Smooth muscle cell (in vitro differentiated cells): ENCODE data around the gene SSX1. TPM values are rescaled to one million over a fixed set of nuclear protein-coding genes. Genes with fewer than 3 reads are reported as not detected.
"Not testable (repeated sequence)": the region's sequence is repeated elsewhere in the genome, so short reads cannot be mapped to it uniquely, and the experiment has no call there.

Experiments
- DNase-seq: peaks from one replicate; lab custom pipeline; 2025; ENCODE audit not compliant: unreplicated experiment; lab: John Stamatoyannopoulos, UW
- H2AFZ ChIP-seq: fragments of 200-600 bp; sonication (generic); 2 replicates; pipeline ENCODE4 v1.6.0; 2016; ENCODE audit warnings: antibody characterized with exemption, low read depth, mild to moderate bottlenecking
- H3F3A ChIP-seq: fragments of 200-600 bp; sonication (generic); 2 replicates; pipeline ENCODE4 v1.6.0; 2017; ENCODE audit warnings: antibody characterized with exemption, low read depth
- H3K27ac ChIP-seq: fragments of 200-600 bp; sonication (generic); 2 replicates; pipeline ENCODE4 v1.5.1; 2016; ENCODE audit warnings: low read depth, mild to moderate bottlenecking
- H3K27me3 ChIP-seq: fragments of 200-600 bp; sonication (generic); 2 replicates; pipeline ENCODE4 v1.6.1; 2016; ENCODE audit warnings: low read depth, mild to moderate bottlenecking
- H3K36me3 ChIP-seq: fragments of 200-600 bp; sonication (generic); 2 replicates; pipeline ENCODE4 v1.5.1; 2016; ENCODE audit warnings: low read depth
- H3K4me1 ChIP-seq: fragments of 200-600 bp; sonication (generic); 2 replicates; pipeline ENCODE4 v1.5.1; 2016; ENCODE audit warnings: low read depth
- H3K4me2 ChIP-seq: fragments of 200-600 bp; sonication (generic); 2 replicates; pipeline ENCODE4 v1.6.0; 2016; ENCODE audit warnings: mild to moderate bottlenecking
- H3K4me3 ChIP-seq: fragments of 200-600 bp; sonication (generic); 2 replicates; pipeline ENCODE4 v1.5.1; 2016; ENCODE audit warnings: mild to moderate bottlenecking
- H3K79me2 ChIP-seq: fragments of 200-600 bp; sonication (generic); 2 replicates; pipeline ENCODE4 v1.6.0; 2016; ENCODE audit warnings: low read depth, mild to moderate bottlenecking
- H3K9ac ChIP-seq: fragments of 200-600 bp; sonication (generic); 2 replicates; pipeline ENCODE4 v1.6.0; 2016; ENCODE audit warnings: low read depth
- H3K9me3 ChIP-seq: fragments of 200-600 bp; sonication (generic); replicated peaks from 2 replicates; pipeline ENCODE4 v1.5.1; 2016; ENCODE audit warnings: low read depth
- H4K20me1 ChIP-seq: fragments of 200-600 bp; sonication (generic); 2 replicates; pipeline ENCODE4 v1.6.0; 2016; ENCODE audit warnings: low read depth
- WGBS: methylation state at CpG from one replicate; pipeline ENCODE4 v1.1.7; 2016; ENCODE audit warnings: low lambda C conversion rate; 5-methylcytosine and 5-hydroxymethylcytosine counted together
- polyA plus RNA-seq: library from polyadenylated mRNA; unstranded; fragments of >200 nt; fragmentation: Nextera tagmentation; extraction: Ambion mirVana; gene quantifications from 2 replicates; pipeline ENCODE4 v1.2.1, GENCODE V29; 2016
- total RNA-seq: library from RNA; depleted of rRNA; stranded (reverse); fragments of >200 nt; gene quantifications from 2 replicates; pipeline ENCODE4 v1.2.3, GENCODE V29; 2014
- TF ChIP-seq, protein P1 (sequence below): fragments of 200-600 bp; sonication (generic); IDR thresholded peaks from 2 replicates; pipeline ENCODE4 v1.5.1; 2017; ENCODE audit warnings: borderline replicate concordance, mild to moderate bottlenecking, antibody characterized with exemption; ENCODE audit not compliant: insufficient read depth, poor library complexity, severe bottlenecking

Gene SSX1, protein sequence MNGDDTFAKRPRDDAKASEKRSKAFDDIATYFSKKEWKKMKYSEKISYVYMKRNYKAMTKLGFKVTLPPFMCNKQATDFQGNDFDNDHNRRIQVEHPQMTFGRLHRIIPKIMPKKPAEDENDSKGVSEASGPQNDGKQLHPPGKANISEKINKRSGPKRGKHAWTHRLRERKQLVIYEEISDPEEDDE
- not detected in 2 replicates for total RNA-seq
- not detected in 2 replicates for polyA plus RNA-seq

- not testable (repeated sequence) for H2AFZ ChIP-seq, DNase-seq, H3K27me3 ChIP-seq, H3K4me1 ChIP-seq, H3K9me3 ChIP-seq, H3K4me3 ChIP-seq, H3K9ac ChIP-seq, H3K79me2 ChIP-seq, H3K36me3 ChIP-seq, H4K20me1 ChIP-seq, H3K4me2 ChIP-seq, H3F3A ChIP-seq, H3K27ac ChIP-seq
- 87% methylated on average over 20 of the region's 20 CpGs for WGBS
Observed at GRCh38 chrX:48255062-48255796, at the start of gene SSX1. Gene SSX1 (plus strand): TSS chrX:48255392. CDS start chrX:48257242, 1,850 bp downstream.

DNA sequence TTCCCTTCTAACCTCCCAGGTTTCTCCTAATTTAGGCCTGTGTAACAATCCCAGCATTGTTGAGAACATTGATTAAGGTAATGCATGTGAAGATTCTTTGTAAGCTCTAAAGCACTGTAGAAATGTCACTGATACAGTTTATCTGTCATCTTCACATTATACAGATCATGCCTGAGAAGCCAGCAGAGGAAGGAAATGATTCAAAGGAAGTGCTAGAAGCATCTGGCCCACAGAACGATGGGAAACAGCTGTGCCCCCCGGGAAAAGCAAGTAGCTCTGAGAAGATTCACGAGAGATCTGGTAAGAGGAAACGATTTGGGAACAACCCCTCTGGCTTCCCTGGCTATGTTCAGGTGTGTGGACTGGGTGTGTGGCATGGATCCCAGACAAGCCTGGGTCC, 40.9 kb upstream of the SSX1 start:
- DNase-seq, H3K27me3 ChIP-seq, H3K79me2 ChIP-seq, H3K4me3 ChIP-seq, H3F3A ChIP-seq, H3K9me3 ChIP-seq, H3K4me1 ChIP-seq, H3K36me3 ChIP-seq, H2AFZ ChIP-seq, H3K9ac ChIP-seq, H3K4me2 ChIP-seq, H4K20me1 ChIP-seq, H3K27ac ChIP-seq: not testable (repeated sequence)
- WGBS: 64% methylated on average over 4 of the region's 4 CpGs

DNA sequence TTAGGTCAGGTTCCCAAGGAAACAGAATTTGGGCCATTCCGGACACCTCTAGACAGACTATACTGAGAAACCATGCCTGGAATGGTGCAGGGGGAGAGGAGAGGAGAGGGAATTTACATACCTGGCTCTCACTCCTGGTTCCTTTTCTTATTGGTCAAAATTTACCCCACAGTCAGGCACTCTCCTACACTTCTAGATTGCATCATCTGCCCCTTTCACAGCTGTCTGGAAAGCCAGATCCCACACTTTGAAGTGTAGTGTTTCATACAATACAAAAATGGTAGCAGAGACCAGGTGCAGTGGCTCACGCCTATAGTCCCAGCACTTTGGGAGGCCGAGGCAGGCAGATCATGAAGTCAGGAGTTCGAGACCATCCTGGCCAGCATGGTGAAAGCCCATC, 31.0 kb upstream of the SSX1 start:
- not testable (repeated sequence) for H3K36me3 ChIP-seq, H3K79me2 ChIP-seq, H3K4me1 ChIP-seq, H3K4me3 ChIP-seq, H3K4me2 ChIP-seq, H3K27ac ChIP-seq, H3F3A ChIP-seq, DNase-seq, H3K27me3 ChIP-seq, H4K20me1 ChIP-seq, H3K9ac ChIP-seq, H2AFZ ChIP-seq, H3K9me3 ChIP-seq
- WGBS: 86% methylated on average over 4 of the region's 4 CpGs

GRCh38 chrX:48252945-48253344, 2.2 kb upstream of the SSX1 start:
- not testable (repeated sequence) for H4K20me1 ChIP-seq, H3K36me3 ChIP-seq, H3K4me2 ChIP-seq, H3K79me2 ChIP-seq, H3K4me3 ChIP-seq, H3F3A ChIP-seq, H3K4me1 ChIP-seq, H3K9me3 ChIP-seq, DNase-seq, H3K27me3 ChIP-seq, H2AFZ ChIP-seq, H3K9ac ChIP-seq, H3K27ac ChIP-seq
- WGBS: 49% methylated on average over 6 of the region's 6 CpGs

- not testable (repeated sequence) for H3K79me2 ChIP-seq, H3K27me3 ChIP-seq, H3F3A ChIP-seq
Observed at GRCh38 chrX:48274365-48274764, 19.2 kb downstream of the SSX1 start.

GRCh38 chrX:48278958-48279357, 23.8 kb downstream of the SSX1 start:
- DNase-seq: no peak

More at GRCh38 chrX:48274365-48274764, 19.2 kb downstream of the SSX1 start:
- H4K20me1 ChIP-seq, H2AFZ ChIP-seq, DNase-seq, H3K27ac ChIP-seq, H3K4me3 ChIP-seq, H3K36me3 ChIP-seq, H3K9ac ChIP-seq, H3K4me1 ChIP-seq, H3K4me2 ChIP-seq, H3K9me3 ChIP-seq: not testable (repeated sequence)

DNA sequence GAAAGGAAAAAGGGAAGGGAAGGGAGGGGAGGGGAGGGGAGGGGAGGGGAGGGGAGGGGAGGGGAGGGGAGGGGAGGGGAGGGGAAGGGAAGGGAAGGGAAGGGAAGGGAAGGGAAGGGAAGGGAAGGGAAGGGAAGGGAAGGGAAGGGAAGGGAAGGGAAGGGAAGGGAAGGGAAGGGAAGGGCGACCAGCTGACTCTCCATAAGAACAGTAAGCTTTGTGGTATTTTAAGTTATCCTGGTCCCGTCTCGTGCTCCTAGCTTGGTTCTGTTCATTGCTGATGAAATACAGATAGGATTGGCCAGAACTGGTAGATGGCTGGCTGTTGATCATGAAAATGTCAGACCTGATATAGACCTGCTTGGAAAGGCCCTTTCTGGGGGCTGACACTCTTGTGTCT, 25.5 kb downstream of the SSX1 start:
- not testable (repeated sequence) for DNase-seq, H4K20me1 ChIP-seq, H2AFZ ChIP-seq, H3K9ac ChIP-seq, H3K4me2 ChIP-seq, H3K27me3 ChIP-seq, H3K36me3 ChIP-seq, H3K4me3 ChIP-seq, H3F3A ChIP-seq, H3K4me1 ChIP-seq, H3K27ac ChIP-seq, H3K79me2 ChIP-seq, H3K9me3 ChIP-seq
- 73% methylated on average over 3 of the region's 3 CpGs for WGBS

More at GRCh38 chrX:48278958-48279357, 23.8 kb downstream of the SSX1 start:
- H3K79me2 ChIP-seq: no peaks in the 10 kb centered on the region
- H3K4me2 ChIP-seq: no peak overlapping the region
- no peaks in the 10 kb centered on the region for H3K27me3 ChIP-seq
- H2AFZ ChIP-seq: no peak overlapping the region
- H3K4me3 ChIP-seq: no peak overlapping the region
- no peaks in the 10 kb centered on the region for H3K9me3 ChIP-seq
- TF ChIP-seq, protein P1, sequence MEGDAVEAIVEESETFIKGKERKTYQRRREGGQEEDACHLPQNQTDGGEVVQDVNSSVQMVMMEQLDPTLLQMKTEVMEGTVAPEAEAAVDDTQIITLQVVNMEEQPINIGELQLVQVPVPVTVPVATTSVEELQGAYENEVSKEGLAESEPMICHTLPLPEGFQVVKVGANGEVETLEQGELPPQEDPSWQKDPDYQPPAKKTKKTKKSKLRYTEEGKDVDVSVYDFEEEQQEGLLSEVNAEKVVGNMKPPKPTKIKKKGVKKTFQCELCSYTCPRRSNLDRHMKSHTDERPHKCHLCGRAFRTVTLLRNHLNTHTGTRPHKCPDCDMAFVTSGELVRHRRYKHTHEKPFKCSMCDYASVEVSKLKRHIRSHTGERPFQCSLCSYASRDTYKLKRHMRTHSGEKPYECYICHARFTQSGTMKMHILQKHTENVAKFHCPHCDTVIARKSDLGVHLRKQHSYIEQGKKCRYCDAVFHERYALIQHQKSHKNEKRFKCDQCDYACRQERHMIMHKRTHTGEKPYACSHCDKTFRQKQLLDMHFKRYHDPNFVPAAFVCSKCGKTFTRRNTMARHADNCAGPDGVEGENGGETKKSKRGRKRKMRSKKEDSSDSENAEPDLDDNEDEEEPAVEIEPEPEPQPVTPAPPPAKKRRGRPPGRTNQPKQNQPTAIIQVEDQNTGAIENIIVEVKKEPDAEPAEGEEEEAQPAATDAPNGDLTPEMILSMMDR: no peak
- no peaks in the 10 kb centered on the region for H4K20me1 ChIP-seq
- no peak overlapping the region for H3K9ac ChIP-seq
- 83% methylated on average over 9 of the region's 9 CpGs for WGBS
- no peaks in the 10 kb centered on the region for H3K36me3 ChIP-seq
- no peaks in the 10 kb centered on the region for H3F3A ChIP-seq
- H3K4me1 ChIP-seq: no peaks in the 10 kb centered on the region
- H3K27ac ChIP-seq: no peak overlapping the region
